Loucy (cell line): ENCODE data around the gene RBM14.

Experiments used
- H2AFZ ChIP-seq: fragments of 200-600 bp; sonication (generic); 2 replicates; pipeline ENCODE4 v1.6.0; 2016; ENCODE audit warnings: antibody characterized with exemption, mild to moderate bottlenecking, low read length, moderate library complexity
- H3F3A ChIP-seq: fragments of 200-600 bp; 2 replicates; pipeline ENCODE4 v1.6.0; 2016; ENCODE audit warnings: antibody characterized with exemption, low read depth, mild to moderate bottlenecking
- H3K27me3 ChIP-seq: fragments of 200-600 bp; sonication (generic); 2 replicates; pipeline ENCODE4 v1.6.1; 2014; ENCODE audit warnings: low read length, mild to moderate bottlenecking; ENCODE audit not compliant: insufficient read depth, poor library complexity, severe bottlenecking
- H3K36me3 ChIP-seq: fragments of 200-600 bp; sonication (generic); 2 replicates; pipeline ENCODE4 v1.6.1; 2016; ENCODE audit warnings: low read length; ENCODE audit not compliant: insufficient read depth
- H3K4me1 ChIP-seq: fragments of 200-600 bp; sonication (generic); 2 replicates; pipeline ENCODE4 v1.5.1; 2014; ENCODE audit warnings: low read length, mild to moderate bottlenecking; ENCODE audit not compliant: insufficient read depth, poor library complexity, severe bottlenecking
- H3K4me2 ChIP-seq: fragments of 200-600 bp; sonication (generic); 2 replicates; pipeline ENCODE4 v1.6.0; 2014; ENCODE audit warnings: antibody characterized with exemption, low read length, low read depth, mild to moderate bottlenecking; ENCODE audit not compliant: poor library complexity, severe bottlenecking
- H3K4me3 ChIP-seq: fragments of 200-600 bp; sonication (generic); 2 replicates; pipeline ENCODE4 v1.5.1; 2014; ENCODE audit warnings: low read length, mild to moderate bottlenecking, mixed read lengths; ENCODE audit not compliant: poor library complexity, severe bottlenecking
- H3K79me2 ChIP-seq: fragments of 200-600 bp; sonication (generic); 2 replicates; pipeline ENCODE4 v1.6.1; 2014; ENCODE audit warnings: low read length; ENCODE audit not compliant: insufficient read depth
- H3K9ac ChIP-seq: fragments of 200-600 bp; sonication (generic); 2 replicates; pipeline ENCODE4 v1.6.0; 2014; ENCODE audit warnings: mild to moderate bottlenecking, low read depth, low read length, moderate library complexity; ENCODE audit not compliant: poor library complexity, severe bottlenecking
- H3K9me2 ChIP-seq: fragments of 200-600 bp; sonication (generic); replicated peaks from 2 replicates; pipeline ENCODE4 v1.6.1; 2016; ENCODE audit warnings: low read depth, low read length, mixed read lengths
- H3K9me3 ChIP-seq: fragments of 200-600 bp; sonication (generic); 2 replicates; pipeline ENCODE4 v1.6.1; 2014; ENCODE audit warnings: mild to moderate bottlenecking, antibody characterized with exemption, low read length, low read depth; ENCODE audit not compliant: insufficient read depth
- H4K20me1 ChIP-seq: fragments of 200-600 bp; sonication (generic); 2 replicates; pipeline ENCODE4 v1.6.0; 2014; ENCODE audit warnings: antibody characterized with exemption, low read length, mild to moderate bottlenecking; ENCODE audit not compliant: insufficient read depth, poor library complexity, severe bottlenecking
- EZH2phosphoT487 ChIP-seq: fragments of 200-600 bp; IDR thresholded peaks from 2 replicates; pipeline ENCODE4 v1.6.1; 2018; ENCODE audit warnings: antibody characterized with exemption, mild to moderate bottlenecking, moderate library complexity, borderline replicate concordance
- TF ChIP-seq, protein P1 (sequence below): fragments of 200-600 bp; sonication (generic); conservative IDR thresholded peaks from 2 replicates; pipeline ENCODE4 v1.5.1; 2014; ENCODE audit warnings: mild to moderate bottlenecking, antibody characterized with exemption, low read length

The RBM14 gene

DNA sequence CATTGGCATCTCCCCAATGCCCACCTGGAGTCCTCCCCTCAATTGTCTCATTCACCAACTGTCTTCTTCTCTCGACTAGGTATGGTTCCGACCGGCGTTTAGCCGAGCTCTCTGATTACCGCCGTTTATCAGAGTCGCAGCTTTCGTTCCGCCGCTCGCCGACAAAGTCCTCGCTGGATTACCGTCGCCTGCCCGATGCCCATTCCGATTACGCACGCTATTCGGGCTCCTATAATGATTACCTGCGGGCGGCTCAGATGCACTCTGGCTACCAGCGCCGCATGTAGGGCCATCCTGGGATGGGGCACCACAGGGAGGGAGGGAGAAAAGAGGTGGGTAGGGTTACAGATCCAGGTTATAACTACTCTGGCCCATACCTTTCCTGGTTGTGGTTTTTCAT, 10.0 kb downstream of the RBM14 start:
- Histone ChIP-seq H3K9ac (no peak overlapping the region), H3K27me3 (no peaks in the 10 kb centered on the region), H3F3A (no peaks in the 10 kb centered on the region), H3K4me3 (no peak overlapping the region), H3K79me2 (peaks cover 100% of the 10 kb centered on the region), H3K9me3 (no peaks in the 10 kb centered on the region), H3K36me3 (peaks cover 91% of the 10 kb centered on the region), H3K4me1 (peaks cover 23% of the 10 kb centered on the region), H4K20me1 (peaks cover 96% of the 10 kb centered on the region), H3K9me2 (no peaks in the 10 kb centered on the region), H2AFZ (no peak overlapping the region), H3K4me2 (no peak overlapping the region)
- TF ChIP-seq, protein P1, sequence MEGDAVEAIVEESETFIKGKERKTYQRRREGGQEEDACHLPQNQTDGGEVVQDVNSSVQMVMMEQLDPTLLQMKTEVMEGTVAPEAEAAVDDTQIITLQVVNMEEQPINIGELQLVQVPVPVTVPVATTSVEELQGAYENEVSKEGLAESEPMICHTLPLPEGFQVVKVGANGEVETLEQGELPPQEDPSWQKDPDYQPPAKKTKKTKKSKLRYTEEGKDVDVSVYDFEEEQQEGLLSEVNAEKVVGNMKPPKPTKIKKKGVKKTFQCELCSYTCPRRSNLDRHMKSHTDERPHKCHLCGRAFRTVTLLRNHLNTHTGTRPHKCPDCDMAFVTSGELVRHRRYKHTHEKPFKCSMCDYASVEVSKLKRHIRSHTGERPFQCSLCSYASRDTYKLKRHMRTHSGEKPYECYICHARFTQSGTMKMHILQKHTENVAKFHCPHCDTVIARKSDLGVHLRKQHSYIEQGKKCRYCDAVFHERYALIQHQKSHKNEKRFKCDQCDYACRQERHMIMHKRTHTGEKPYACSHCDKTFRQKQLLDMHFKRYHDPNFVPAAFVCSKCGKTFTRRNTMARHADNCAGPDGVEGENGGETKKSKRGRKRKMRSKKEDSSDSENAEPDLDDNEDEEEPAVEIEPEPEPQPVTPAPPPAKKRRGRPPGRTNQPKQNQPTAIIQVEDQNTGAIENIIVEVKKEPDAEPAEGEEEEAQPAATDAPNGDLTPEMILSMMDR = no peak
- TF ChIP-seq EZH2phosphoT487 = no peak

- Histone ChIP-seq H3K4me3 (no peak overlapping the region), H3K27me3 (no peaks in the 10 kb centered on the region), H3K4me2 (no peak overlapping the region), H3K9me2 (no peaks in the 10 kb centered on the region), H3K36me3 (peaks cover 91% of the 10 kb centered on the region), H2AFZ (no peak overlapping the region), H4K20me1 (peaks cover 96% of the 10 kb centered on the region), H3K4me1 (peaks cover 18% of the 10 kb centered on the region), H3K9me3 (no peaks in the 10 kb centered on the region), H3F3A (no peaks in the 10 kb centered on the region), H3K79me2 (peaks cover 100% of the 10 kb centered on the region), H3K9ac (no peak overlapping the region)
- TF ChIP-seq, protein P1 = no peak
- no peak for TF ChIP-seq EZH2phosphoT487
Observed at GRCh38 chr11:66626926-66627325, 10.5 kb downstream of the RBM14 start.

GRCh38 chr11:66628061-66628603, 11.7 kb downstream of the RBM14 start:
- peaks cover 6% of the 10 kb centered on the region for H3K4me1 ChIP-seq
- H3F3A ChIP-seq = no peaks in the 10 kb centered on the region
- H3K36me3 ChIP-seq = peaks cover 90% of the 10 kb centered on the region
- no peaks in the 10 kb centered on the region for H3K9me2 ChIP-seq
- no peak overlapping the region for H3K9ac ChIP-seq
- no peaks in the 10 kb centered on the region for H3K9me3 ChIP-seq
- no peak for TF ChIP-seq EZH2phosphoT487
- TF ChIP-seq, protein P1 = no peak
- H4K20me1 ChIP-seq = peaks cover 95% of the 10 kb centered on the region
- no peak overlapping the region for H3K4me3 ChIP-seq
- H3K27me3 ChIP-seq = no peaks in the 10 kb centered on the region
- H3K4me2 ChIP-seq = no peak overlapping the region
- peaks cover 100% of the 10 kb centered on the region for H3K79me2 ChIP-seq
- no peak overlapping the region for H2AFZ ChIP-seq
